HepG2 (cell line): ENCODE results near the gene TOM1L2. TPM values are rescaled to one million over a fixed set of nuclear protein-coding genes. Genes with fewer than 3 reads are reported as not detected.

Experiments
- BRCA1 ChIP-seq: sonication (generic); formaldehyde crosslinking; IDR thresholded peaks from 2 replicates; pipeline ENCODE4 v1.4.0; 2020; ENCODE audit warnings: missing genetic modification reagents
- ETV6 ChIP-seq: sonication (generic); formaldehyde crosslinking; conservative IDR thresholded peaks from 2 replicates; pipeline ENCODE4 v1.4.0; 2020; ENCODE audit warnings: missing genetic modification reagents
- IRF1 ChIP-seq: sonication (generic); formaldehyde crosslinking; IDR thresholded peaks from 2 replicates; pipeline ENCODE4 v1.4.0; 2020; ENCODE audit warnings: low read depth, mild to moderate bottlenecking, missing genetic modification reagents
- KDM6A ChIP-seq: IDR thresholded peaks from 2 replicates; pipeline ENCODE4 v1.6.1; 2016; ENCODE audit warnings: low read depth
- MAF1 ChIP-seq: sonication (generic); formaldehyde crosslinking; IDR thresholded peaks from 2 replicates; pipeline ENCODE4 v1.5.0; 2020; ENCODE audit warnings: missing genetic modification reagents, borderline replicate concordance
- MXD3 ChIP-seq: IDR thresholded peaks from 2 replicates; pipeline ENCODE4 v1.6.1; 2016; ENCODE audit warnings: mild to moderate bottlenecking, missing biosample characterization, missing genetic modification reagents
- NFE2L2 ChIP-seq: fragments of 150-350 bp; IDR thresholded peaks from 2 replicates; pipeline ENCODE4 v1.6.1; 2014; ENCODE audit warnings: low read length
- NR0B2 ChIP-seq: sonication (generic); formaldehyde crosslinking; IDR thresholded peaks from 2 replicates; pipeline ENCODE4 v1.4.0; 2020; ENCODE audit warnings: mild to moderate bottlenecking, missing genetic modification reagents
- POLR2AphosphoS5 ChIP-seq: IDR thresholded peaks from 2 replicates; pipeline ENCODE4 v1.6.1; 2012; ENCODE audit warnings: low read depth, low read length
- RBFOX2 ChIP-seq: fragments of 200-400 bp; formaldehyde crosslinking; IDR thresholded peaks from 2 replicates; pipeline ENCODE4 v1.6.1; 2017; ENCODE audit warnings: low read depth, mild to moderate bottlenecking, low read length
- SOX5 ChIP-seq: IDR thresholded peaks from 2 replicates; pipeline ENCODE4 v1.6.1; 2016; ENCODE audit warnings: borderline replicate concordance
- SRSF9 ChIP-seq: fragments of 200-400 bp; formaldehyde crosslinking; IDR thresholded peaks from 2 replicates; pipeline ENCODE4 v1.6.1; 2018; ENCODE audit warnings: borderline replicate concordance, mild to moderate bottlenecking, low read depth, low read length; ENCODE audit not compliant: insufficient read depth, poor library complexity, severe bottlenecking
- YEATS4 ChIP-seq: sonication (generic); formaldehyde crosslinking; IDR thresholded peaks from 2 replicates; pipeline ENCODE4 v1.4.0; 2020; ENCODE audit warnings: missing genetic modification reagents, borderline replicate concordance
- ZC3H4 ChIP-seq: sonication (generic); formaldehyde crosslinking; IDR thresholded peaks from 2 replicates; pipeline ENCODE4 v1.4.0; 2020; ENCODE audit warnings: missing genetic modification reagents, borderline replicate concordance
- ZFP62 ChIP-seq: sonication (generic); formaldehyde crosslinking; IDR thresholded peaks from 2 replicates; pipeline ENCODE4 v1.4.0; 2020; ENCODE audit warnings: missing genetic modification reagents
- ZNF326 ChIP-seq: sonication (generic); formaldehyde crosslinking; IDR thresholded peaks from 2 replicates; pipeline ENCODE4 v1.4.0; 2020; ENCODE audit warnings: missing genetic modification reagents, borderline replicate concordance
- ZNF362 ChIP-seq: sonication (generic); formaldehyde crosslinking; IDR thresholded peaks from 2 replicates; pipeline ENCODE4 v1.4.0; 2020; ENCODE audit warnings: missing genetic modification reagents, mild to moderate bottlenecking, borderline replicate concordance
- ZNF597 ChIP-seq: sonication (generic); formaldehyde crosslinking; IDR thresholded peaks from 2 replicates; pipeline ENCODE4 v1.5.0; 2020; ENCODE audit warnings: missing genetic modification reagents
- ZNF614 ChIP-seq: IDR thresholded peaks from 2 replicates; pipeline ENCODE4 v1.6.1; 2018; ENCODE audit warnings: missing biosample characterization, missing genetic modification reagents, inconsistent platforms, borderline replicate concordance
- ZNF615 ChIP-seq: sonication (generic); formaldehyde crosslinking; IDR thresholded peaks from 2 replicates; pipeline ENCODE4 v1.5.0; 2020; ENCODE audit warnings: mild to moderate bottlenecking, missing genetic modification reagents, borderline replicate concordance
- ZNF720 ChIP-seq: sonication (generic); formaldehyde crosslinking; IDR thresholded peaks from 2 replicates; pipeline ENCODE4 v1.4.0; 2020; ENCODE audit warnings: missing genetic modification reagents
- ZNF883 ChIP-seq: sonication (generic); formaldehyde crosslinking; IDR thresholded peaks from 2 replicates; pipeline ENCODE4 v1.5.1; 2020; ENCODE audit warnings: mild to moderate bottlenecking, missing genetic modification reagents; ENCODE audit errors: not compliant biosample characterization
- ZXDC ChIP-seq: sonication (generic); formaldehyde crosslinking; IDR thresholded peaks from 2 replicates; pipeline ENCODE4 v1.5.0; 2020; ENCODE audit warnings: mild to moderate bottlenecking, missing genetic modification reagents
- polyA plus RNA-seq, 8 experiments: library from polyadenylated mRNA; depleted of rRNA in 3 of 8; stranded (reverse) in 7 of 8; unstranded in 1 of 8; fragments of >200 nt; fragmentation: Illumina TruSeq in 4 of 8; extraction: Trizol in 4 of 8; gene quantifications; 2 replicates each; pipeline versions ENCODE4 v1.2.1 to v1.2.3, GENCODE V29; 2011 to 2016; ENCODE audit warnings: low read depth in 4 of 8, missing spikeins in 1 of 8, mixed read lengths in 1 of 8; ENCODE audit not compliant: insufficient read depth in 1 of 8
- total RNA-seq, 5 experiments: library from RNA; depleted of rRNA; stranded (reverse); fragments of >200 nt; fragmentation: Illumina TruSeq; extraction: Trizol; gene quantifications; 2 replicates each; pipeline ENCODE4 v1.2.3, GENCODE V29; 2016; ENCODE audit warnings: low read depth in 1 of 5

The TOM1L2 gene
- total and polyA plus RNA-seq, 2 of the 13 experiments (the other 11 are each of a cell fraction or from before 2014, with no cell fraction given), result 4.7 to 7.4 TPM

- TF ChIP-seq IRF1 (CRISPR knock-in tag), result no peak
- peak; percentile 28; the same call in 1 of the 2 replicates for TF ChIP-seq POLR2AphosphoS5
- TF ChIP-seq ZC3H4 (CRISPR knock-in tag), result no peak
- peak; percentile 54 for TF ChIP-seq RBFOX2
- TF ChIP-seq MXD3 (CRISPR knock-in tag), result no peak
- TF ChIP-seq ZNF615 (CRISPR knock-in tag), result no peak
- TF ChIP-seq MAF1 (CRISPR knock-in tag), result no peak
- peak; percentile 64; the same call in 1 of the 2 replicates for TF ChIP-seq ZNF614 (CRISPR knock-in tag)
- TF ChIP-seq ZFP62 (CRISPR knock-in tag), result no peak
- TF ChIP-seq SRSF9, result no peak
- TF ChIP-seq YEATS4, result 0 out of 2 replicates have a peak, but pooled peaks have one; percentile 39
- TF ChIP-seq ZNF720 (CRISPR knock-in tag), result no peak
- no peak for TF ChIP-seq ZNF597 (CRISPR knock-in tag)
- TF ChIP-seq KDM6A (CRISPR knock-in tag), result no peak
- TF ChIP-seq ZNF883 (CRISPR knock-in tag), result no peak
- TF ChIP-seq ZXDC (CRISPR knock-in tag), result 0 out of 2 replicates have a peak, but pooled peaks have one; percentile 56
- TF ChIP-seq SOX5 (CRISPR knock-in tag), result no peak
- 0 out of 2 replicates have a peak, but pooled peaks have one; percentile 40 for TF ChIP-seq BRCA1
- TF ChIP-seq ZNF362 (CRISPR knock-in tag), result 0 out of 2 replicates have a peak, but pooled peaks have one; percentile 29
- peak; percentile 49; the same call in 1 of the 2 replicates for TF ChIP-seq ETV6
- no peak for TF ChIP-seq ZNF326 (CRISPR knock-in tag)
- no peak for TF ChIP-seq NR0B2 (CRISPR knock-in tag)
- TF ChIP-seq NFE2L2, result no peak
Observed at GRCh38 chr17:17812211-17813054, 159.8 kb downstream of the TOM1L2 start (continued).
